GM12892 (cell line): ENCODE data around the gene FBN1.

Source experiments
- DNase-seq: peaks from one replicate; pipeline ENCODE4 v3.0.0; 2011; ENCODE audit not compliant: insufficient read length
- FAIRE-seq: peaks from 2 replicates; lab custom pipeline; 2011; peaks lifted over from hg19 to GRCh38; lab: Jason Lieb, UNC
- POLR2A ChIP-seq: IDR thresholded peaks from 2 replicates; pipeline ENCODE4 v1.6.1; 2011; ENCODE audit warnings: low read depth, low read length, control low read depth
- POLR2AphosphoS5 ChIP-seq: IDR thresholded peaks from 2 replicates; pipeline ENCODE4 v1.6.1; 2011; ENCODE audit warnings: low read depth, low read length, control low read depth
- TAF1 ChIP-seq: IDR thresholded peaks from 2 replicates; pipeline ENCODE4 v1.6.1; 2011; ENCODE audit warnings: low read depth, mild to moderate bottlenecking, control low read depth, low read length, borderline replicate concordance

FBN1 gene

GRCh38 chr15:48672206-48672605 is 26.7 kb upstream of the FBN1 start:
- DNase-seq: no peak
- FAIRE-seq: no peak
- no peak for TF ChIP-seq TAF1
- TF ChIP-seq POLR2A: no peak
- TF ChIP-seq POLR2AphosphoS5: no peak

GRCh38 chr15:48671103-48672022 is 25.9 kb upstream of the FBN1 start:
- TF ChIP-seq POLR2A (no peak), POLR2AphosphoS5 (no peak), TAF1 (no peak)
- DNase-seq: no peak
- no peak for FAIRE-seq

- TF ChIP-seq POLR2A: no peak
- no peak for TF ChIP-seq TAF1
- no peak for TF ChIP-seq POLR2AphosphoS5
- FAIRE-seq (no peak), DNase-seq (no peak)
Measured at GRCh38 chr15:48667701-48668100, 22.2 kb upstream of the FBN1 start.

GRCh38 chr15:48664436-48664835 is 18.9 kb upstream of the FBN1 start:
- DNase-seq (no peak), FAIRE-seq (no peak)
- TF ChIP-seq POLR2AphosphoS5: no peak
- no peak for TF ChIP-seq TAF1
- no peak for TF ChIP-seq POLR2A

GRCh38 chr15:48657950-48658591 is 12.6 kb upstream of the FBN1 start:
- TF ChIP-seq POLR2A (no peak), POLR2AphosphoS5 (no peak), TAF1 (no peak)
- no peak for DNase-seq
- FAIRE-seq: no peak

GRCh38 chr15:48654801-48655200 is 9.3 kb upstream of the FBN1 start:
- FAIRE-seq: no peak
- no peak for TF ChIP-seq POLR2AphosphoS5
- no peak for TF ChIP-seq POLR2A
- TF ChIP-seq TAF1: no peak
- DNase-seq: no peak

- FAIRE-seq (no peak), DNase-seq (no peak)
- TF ChIP-seq TAF1: no peak
- no peak for TF ChIP-seq POLR2A
- no peak for TF ChIP-seq POLR2AphosphoS5
Measured at GRCh38 chr15:48653913-48654670, 8.6 kb upstream of the FBN1 start.

- TF ChIP-seq TAF1 (no peak), POLR2A (no peak), POLR2AphosphoS5 (no peak)
- FAIRE-seq (no peak), DNase-seq (no peak)
Measured at GRCh38 chr15:48653216-48653615, 7.7 kb upstream of the FBN1 start.

GRCh38 chr15:48652510-48653076 is 7.1 kb upstream of the FBN1 start:
- no peak for DNase-seq
- no peak for FAIRE-seq
- TF ChIP-seq POLR2AphosphoS5: no peak
- TF ChIP-seq POLR2A: no peak
- TF ChIP-seq TAF1: no peak

GRCh38 chr15:48650931-48651330 is 5.4 kb upstream of the FBN1 start:
- DNase-seq (no peak), FAIRE-seq (no peak)
- TF ChIP-seq TAF1: no peak
- no peak for TF ChIP-seq POLR2AphosphoS5
- TF ChIP-seq POLR2A: no peak

- TF ChIP-seq TAF1: no peak
- TF ChIP-seq POLR2A: no peak
- FAIRE-seq (no peak), DNase-seq (no peak)
Measured at GRCh38 chr15:48647962-48648361, 2.5 kb upstream of the FBN1 start.
